HCT116 (cell line): ENCODE results near the gene ELOVL4. TPM values are rescaled to one million over a fixed set of nuclear protein-coding genes. Genes with fewer than 3 reads are reported as not detected.

Experiments used
- ATAC-seq: fragments of 200-7000 bp; cut with Tn5 transposase; 2 replicates; pipeline ENCODE4 v1.9.1; 2020; ENCODE audit warnings: mild to moderate bottlenecking, moderate library complexity
- BruUV-seq: library from RNA; stranded (reverse); fragments of 400-500 nt; replicated peaks from 2 replicates; lab custom pipeline; 2021; lab: Mats Ljungman, UMichigan
- CTCF ChIA-PET: fragments of 300-600 bp; sonication (Branson Sonifier 250); formaldehyde crosslinking; loops from one replicate; lab custom pipeline; 2021; ENCODE audit warnings: antibody characterized with exemption; lab: Charles Lee
- POLR2A ChIA-PET: fragments of 300-600, 350-600 bp; sonication (Branson Sonifier 250); formaldehyde crosslinking; loops from one replicate; lab custom pipeline; 2021; ENCODE audit warnings: antibody characterized with exemption; lab: Charles Lee
- RAD21 ChIA-PET, 2 experiments: fragments of 300-600 bp; sonication (Branson Sonifier 250); formaldehyde crosslinking; loops; one replicate each; lab custom pipeline; 2023; ENCODE audit warnings: low total read pairs in 2 of 2; ENCODE audit not compliant: uncharacterized antibody in 2 of 2, unreplicated experiment in 2 of 2, low non-redundant PET in 1 of 2; lab: Charles Lee
- DNase-seq: peaks from one replicate; pipeline ENCODE4 v3.0.0-alpha.2; 2010; ENCODE audit warnings: low read depth, low spot score
- H2AFZ ChIP-seq: fragments of 200-600 bp; shearing (Covaris generic), sonication (generic); 2 replicates; pipeline ENCODE4 v1.6.1; 2017; ENCODE audit warnings: low read depth, mixed run types, mixed read lengths, antibody characterized with exemption, low read length; ENCODE audit not compliant: poor library complexity, severe bottlenecking
- H3K27ac ChIP-seq: 2 replicates; pipeline ENCODE4 v1.5.1; 2012; ENCODE audit warnings: low read depth, low read length
- H3K27me3 ChIP-seq: fragments of 200-600 bp; sonication (generic); 2 replicates; pipeline ENCODE4 v1.6.1; 2016; ENCODE audit warnings: mixed run types, low read length, mixed read lengths; ENCODE audit not compliant: insufficient read depth
- H3K36me3 ChIP-seq, 2 experiments: fragments of 200-500 bp in 1 of 2; fragments of 200-600 bp in 1 of 2; sonication (Bioruptor generic) in 1 of 2; sonication (generic) in 1 of 2; 2 replicates each; pipeline versions ENCODE4 v1.5.1 to v1.6.1; 2014 to 2016; ENCODE audit warnings: low read length in 2 of 2, inconsistent platforms in 1 of 2, mixed read lengths in 1 of 2, mixed run types in 1 of 2; ENCODE audit not compliant: insufficient read depth in 2 of 2, control insufficient read depth in 1 of 2
- H3K4me1 ChIP-seq, 2 experiments: fragments of 200-600 bp in 1 of 2; sonication (generic) in 1 of 2; 2 replicates each; pipeline versions ENCODE4 v1.5.1 to v1.6.1; 2012 to 2017; ENCODE audit warnings: low read length in 2 of 2, inconsistent platforms in 1 of 2, mild to moderate bottlenecking in 1 of 2, mixed read lengths in 1 of 2, mixed run types in 1 of 2, moderate library complexity in 1 of 2; ENCODE audit not compliant: insufficient read depth in 2 of 2, control insufficient read depth in 1 of 2
- H3K4me2 ChIP-seq: fragments of 200-600 bp; sonication (generic); 2 replicates; pipeline ENCODE4 v1.6.1; 2017; ENCODE audit warnings: mixed run types, low read length, mixed read lengths
- H3K4me3 ChIP-seq, 2 experiments: fragments of 200-600 bp in 1 of 2; sonication (generic) in 1 of 2; replicated peaks in 1 of 2; 2 replicates each; pipeline ENCODE4 v1.5.1; 2011 to 2016; ENCODE audit warnings: low read length in 2 of 2, control low read depth in 1 of 2, low read depth in 1 of 2, mild to moderate bottlenecking in 1 of 2, mixed read lengths in 1 of 2, mixed run types in 1 of 2
- H3K79me2 ChIP-seq: fragments of 200-600 bp; sonication (generic); 2 replicates; pipeline ENCODE4 v1.6.1; 2017; ENCODE audit warnings: mild to moderate bottlenecking, mixed run types, low read length, moderate library complexity, mixed read lengths; ENCODE audit not compliant: insufficient read depth
- H3K9ac ChIP-seq: fragments of 200-600 bp; sonication (generic); 2 replicates; pipeline ENCODE4 v1.6.1; 2016; ENCODE audit warnings: low read length, mixed read lengths
- H3K9me2 ChIP-seq: fragments of 200-600 bp; sonication (generic), shearing (Covaris generic); 2 replicates; pipeline ENCODE4 v1.6.1; 2017; ENCODE audit warnings: mixed run types, mild to moderate bottlenecking, moderate library complexity; ENCODE audit not compliant: insufficient read depth
- H3K9me3 ChIP-seq, 2 experiments: fragments of 200-500 bp in 1 of 2; fragments of 200-600 bp in 1 of 2; sonication (Bioruptor generic) in 1 of 2; sonication (generic) in 1 of 2; 2 replicates each; pipeline ENCODE4 v1.6.1; 2014 to 2017; ENCODE audit warnings: low read length in 2 of 2, mixed read lengths in 2 of 2, inconsistent platforms in 1 of 2, low read depth in 1 of 2, mild to moderate bottlenecking in 1 of 2, mixed run types in 1 of 2, moderate library complexity in 1 of 2; ENCODE audit not compliant: control insufficient read depth in 1 of 2, insufficient read depth in 1 of 2
- H4K20me1 ChIP-seq: fragments of 200-600 bp; sonication (generic), shearing (Covaris generic); 2 replicates; pipeline ENCODE4 v1.6.1; 2017; ENCODE audit warnings: mixed run types, mild to moderate bottlenecking, moderate library complexity; ENCODE audit not compliant: insufficient read depth
- CEBPB ChIP-seq: IDR thresholded peaks from 2 replicates; pipeline ENCODE4 v1.6.1; 2012; ENCODE audit warnings: low read depth
- EGR1 ChIP-seq: IDR thresholded peaks from 2 replicates; pipeline ENCODE4 v1.6.1; 2012; ENCODE audit warnings: low read depth
- EZH2phosphoT487 ChIP-seq: fragments of 200-600 bp; IDR thresholded peaks from 2 replicates; pipeline ENCODE4 v1.6.1; 2018; ENCODE audit warnings: antibody characterized with exemption, borderline replicate concordance
- FOSL1 ChIP-seq: IDR thresholded peaks from 2 replicates; pipeline ENCODE4 v1.6.1; 2012; ENCODE audit warnings: low read depth
- MAX ChIP-seq: IDR thresholded peaks from 2 replicates; pipeline ENCODE4 v1.6.1; 2012
- RAD21 ChIP-seq: IDR thresholded peaks from 2 replicates; pipeline ENCODE4 v1.6.1; 2012; ENCODE audit warnings: low read depth, mild to moderate bottlenecking
- SIN3A ChIP-seq: IDR thresholded peaks from 2 replicates; pipeline ENCODE4 v1.6.1; 2012; ENCODE audit warnings: low read depth
- TCF7L2 ChIP-seq: IDR thresholded peaks from 2 replicates; pipeline ENCODE4 v1.7.0; 2011; ENCODE audit warnings: borderline replicate concordance, inconsistent platforms; ENCODE audit not compliant: insufficient read depth, insufficient read length; ENCODE audit errors: extremely low read depth
- ZFX ChIP-seq: fragments of 450-650 bp; IDR thresholded peaks from 2 replicates; pipeline ENCODE4 v1.6.1; 2017
- intact Hi-C: fragments of 100-400 bp; cut with micrococcal nuclease; formaldehyde crosslinking; loops from 2 replicates; pipeline ENCODE4 v1.10.0; 2022
- total RNA-seq: library from RNA; stranded (reverse); gene quantifications from one replicate; pipeline ENCODE4 v1.2.1, GENCODE V29; 2021; ENCODE audit not compliant: unreplicated experiment
- TF ChIP-seq, protein P1 (sequence below): IDR thresholded peaks from 2 replicates; pipeline ENCODE4 v1.6.1; 2012

The ELOVL4 gene
- total RNA-seq, 1 experiment from 2014 or later, result not detected

- no peak overlapping the region for H3K4me3 ChIP-seq
- no peaks in the 10 kb centered on the region for H3K9me3 ChIP-seq
- no peaks in the 10 kb centered on the region for H3K36me3 ChIP-seq
- no peak overlapping the region for H3K9ac ChIP-seq
- H3K4me1 ChIP-seq, result peaks cover 0 to 7% of the 10 kb centered on the region in 2 experiments; a peak in 2 of 4 replicates
- H3K27me3 ChIP-seq, result no peaks in the 10 kb centered on the region
- TF ChIP-seq ZFX (no peak), FOSL1 (no peak), SIN3A (no peak), EZH2phosphoT487 (no peak), RAD21 (no peak), TCF7L2 (no peak), EGR1 (no peak), MAX (no peak)
- TF ChIP-seq, protein P1, sequence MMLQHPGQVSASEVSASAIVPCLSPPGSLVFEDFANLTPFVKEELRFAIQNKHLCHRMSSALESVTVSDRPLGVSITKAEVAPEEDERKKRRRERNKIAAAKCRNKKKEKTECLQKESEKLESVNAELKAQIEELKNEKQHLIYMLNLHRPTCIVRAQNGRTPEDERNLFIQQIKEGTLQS, result no peak
- no TSS peak for BruUV-seq
- POLR2A ChIA-PET, result no interaction called here
- intact Hi-C loops, result no loop called here
- no peak overlapping the region for H2AFZ ChIP-seq
- CTCF ChIA-PET, result no interaction called here
- H3K27ac ChIP-seq, result no peak overlapping the region
- no peak overlapping the region for H3K4me2 ChIP-seq
- no peaks in the 10 kb centered on the region for H4K20me1 ChIP-seq
- no peaks in the 10 kb centered on the region for H3K79me2 ChIP-seq
- DNase-seq (no peak), ATAC-seq (no peak)
- RAD21 ChIA-PET, result no interaction called here
- no peaks in the 10 kb centered on the region for H3K9me2 ChIP-seq
Measured at GRCh38 chr6:79874531-79875134, 72.7 kb downstream of the ELOVL4 start.

GRCh38 chr6:79872986-79873385 is 74.4 kb downstream of the ELOVL4 start:
- TF ChIP-seq CEBPB, result peak; percentile 72
- TF ChIP-seq ZFX, result no peak
- TF ChIP-seq, all 23 proteins: peak for 1
- no peak overlapping the region for H2AFZ ChIP-seq
- no peaks in the 10 kb centered on the region for H3K79me2 ChIP-seq
- ChIA-PET RAD21 (no interaction called here), POLR2A (no interaction called here), CTCF (no interaction called here)
- no peak overlapping the region for H3K9ac ChIP-seq
- BruUV-seq, result no TSS peak
- no peak overlapping the region for H3K27ac ChIP-seq
- DNase-seq (no peak), ATAC-seq (no peak)
- H3K27me3 ChIP-seq, result no peaks in the 10 kb centered on the region
- peaks cover 0 to 18% of the 10 kb centered on the region in 2 experiments; a peak in 2 of 4 replicates for H3K4me1 ChIP-seq
- no peaks in the 10 kb centered on the region for H3K9me3 ChIP-seq
- H3K36me3 ChIP-seq, result no peaks in the 10 kb centered on the region
- H3K4me3 ChIP-seq, result no peak overlapping the region
- H3K9me2 ChIP-seq, result no peaks in the 10 kb centered on the region
- no peak overlapping the region for H3K4me2 ChIP-seq
- no peaks in the 10 kb centered on the region for H4K20me1 ChIP-seq
- intact Hi-C loops, result no loop called here
